GM18526 (cell line): ENCODE measurements around the gene STAB1.

Source experiments
- POLR2A ChIP-seq: IDR thresholded peaks from 3 replicates; pipeline ENCODE4 v1.6.1; 2011; ENCODE audit not compliant: insufficient read length; ENCODE audit errors: extremely low read depth

The STAB1 gene

GRCh38 chr3:52568069-52568468, 72.9 kb downstream of the STAB1 start:
- TF ChIP-seq POLR2A, result no peak

- no peak for TF ChIP-seq POLR2A
These were observed 74.9 kb downstream of the STAB1 start for GRCh38 chr3:52570076-52570475.

GRCh38 chr3:52572221-52572620, 77.1 kb downstream of the STAB1 start:
- no peak for TF ChIP-seq POLR2A
